ENCODE results near the gene DIP2C.

DIP2C gene

DNA sequence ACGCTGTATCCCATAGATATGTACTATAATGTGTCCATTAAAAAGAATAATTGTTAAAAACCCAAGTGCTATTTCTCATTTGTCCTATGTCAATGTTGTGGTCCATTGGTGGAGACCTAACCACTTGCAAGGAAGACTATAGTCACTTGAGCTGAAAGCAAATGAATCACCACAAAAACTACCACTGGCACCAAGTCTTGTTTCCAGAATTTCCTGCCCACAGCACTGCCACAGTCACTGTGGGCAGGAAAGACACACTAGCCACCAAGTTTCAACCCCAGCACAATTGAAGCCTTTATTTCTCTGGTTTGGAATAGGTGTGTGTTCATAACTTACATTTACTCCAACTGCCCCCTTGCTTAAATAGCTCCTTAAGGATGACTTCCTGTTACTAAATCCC is 12.4 kb downstream of the DIP2C start:
- no peak for DNase-seq

DNA sequence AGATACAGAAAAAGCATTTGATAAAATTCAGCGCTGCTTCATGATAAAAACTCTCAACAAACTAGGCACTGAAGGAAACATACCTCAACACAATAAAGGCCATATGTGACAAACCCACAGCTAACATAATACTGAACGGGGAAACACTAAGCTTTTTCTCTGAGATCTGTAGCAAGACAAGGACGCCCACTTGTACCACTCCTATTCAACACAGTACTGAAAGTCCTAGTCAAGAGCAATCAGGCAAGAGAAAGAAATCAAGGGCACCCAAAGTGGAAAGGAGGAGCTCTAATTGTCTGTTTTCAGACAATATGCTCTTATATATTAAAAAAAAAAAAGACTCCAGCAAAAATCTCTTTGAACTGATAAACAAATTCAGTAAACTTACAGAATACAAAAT is 13.3 kb downstream of the DIP2C start:
- DNase-seq = no peak

DNA sequence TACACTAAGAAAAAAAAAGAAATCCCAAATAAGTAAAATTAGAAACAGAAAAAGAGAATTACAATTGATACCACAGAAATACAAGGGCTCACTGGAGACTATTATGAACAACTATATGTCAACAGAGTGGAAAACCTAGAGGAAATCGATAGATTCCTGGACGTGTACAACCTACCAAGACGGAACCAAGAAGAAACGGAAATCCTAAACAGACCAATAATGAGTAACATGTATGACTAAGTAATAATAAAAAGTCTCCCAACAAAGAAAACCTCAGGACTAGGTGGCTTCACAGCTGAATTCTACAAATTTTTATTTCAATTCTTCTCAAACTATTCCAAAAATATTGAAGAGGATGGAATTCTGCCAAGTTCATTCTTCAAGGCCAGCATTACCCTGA is 13.9 kb downstream of the DIP2C start:
- no peak for DNase-seq

DNA sequence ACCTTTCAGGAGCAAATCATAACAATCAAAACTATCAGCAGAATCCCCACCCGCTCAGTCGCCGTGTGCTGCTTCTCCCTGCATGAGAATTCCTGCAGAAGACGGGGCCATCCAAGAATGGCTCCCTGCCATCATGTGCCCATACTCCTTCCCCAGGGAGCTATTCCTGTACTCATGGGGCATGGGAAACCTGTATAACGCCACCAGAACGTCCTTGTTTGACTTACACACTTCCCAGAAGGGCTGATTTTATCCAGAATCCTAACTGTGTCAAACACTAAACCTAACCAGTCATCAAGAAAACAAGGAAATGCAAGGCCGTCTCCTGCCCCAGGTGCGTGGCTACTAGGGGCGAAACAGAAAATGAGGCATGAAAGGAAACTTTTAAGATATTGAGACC is 16.0 kb downstream of the DIP2C start:
- DNase-seq = no peak

DNA sequence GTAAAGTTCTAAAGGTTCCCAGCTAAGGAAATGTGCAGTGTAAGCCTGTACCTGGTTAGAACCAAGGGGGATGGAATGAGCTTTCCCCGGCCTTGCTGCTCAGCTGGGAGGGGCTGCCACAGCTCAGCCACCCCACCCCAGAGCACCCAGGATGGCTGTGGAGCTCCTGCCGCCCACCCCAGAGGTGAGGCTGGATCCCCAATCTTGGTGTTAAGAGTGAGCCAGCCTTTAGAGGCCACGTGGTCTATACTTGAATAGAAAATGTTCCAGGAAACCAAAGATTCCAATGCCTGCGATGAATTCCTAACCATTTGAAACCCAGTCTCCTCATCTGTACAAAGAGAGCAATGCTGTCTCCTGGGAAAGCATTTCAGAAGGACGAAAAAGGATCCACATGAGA is 16.5 kb downstream of the DIP2C start:
- DNase-seq = no peak

DNA sequence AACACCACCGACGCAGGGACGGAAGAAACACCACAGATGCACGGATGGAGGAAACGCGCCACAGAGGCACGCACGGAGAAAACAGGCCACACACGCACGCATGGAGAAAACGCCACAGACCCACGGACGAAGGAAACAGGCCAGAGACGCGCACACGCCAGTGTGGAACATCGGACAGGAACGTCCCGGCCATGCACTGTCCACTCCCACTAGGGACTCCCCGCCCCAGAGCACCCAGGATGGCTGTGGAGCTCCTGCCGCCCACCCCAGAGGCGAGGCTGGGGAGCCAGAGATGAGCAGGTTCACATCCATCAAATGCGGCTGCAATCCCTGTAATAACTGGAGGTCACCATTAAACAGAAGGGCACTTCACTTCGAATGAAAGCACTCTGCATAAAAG is 17.3 kb downstream of the DIP2C start:
- DNase-seq = no peak

DNA sequence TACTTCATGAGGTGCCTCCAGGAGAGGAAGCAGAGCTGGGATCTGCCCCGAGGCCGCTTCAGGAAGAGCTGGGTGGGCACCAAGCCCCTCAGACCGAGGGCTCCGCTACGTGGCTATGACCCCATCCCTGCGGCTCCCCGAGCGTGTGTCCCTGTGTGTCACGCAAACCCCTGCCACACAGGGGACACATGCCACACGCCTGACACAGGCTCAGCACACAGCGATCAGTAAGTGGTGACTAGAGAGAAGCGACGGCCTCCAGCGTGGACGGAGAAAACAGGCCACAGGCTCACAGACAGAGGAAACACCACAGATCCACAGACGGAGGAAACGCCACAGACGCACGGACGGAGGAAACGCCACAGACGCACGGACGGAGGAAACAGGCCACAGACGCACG is 18.5 kb downstream of the DIP2C start:
- no peak for DNase-seq

DNA sequence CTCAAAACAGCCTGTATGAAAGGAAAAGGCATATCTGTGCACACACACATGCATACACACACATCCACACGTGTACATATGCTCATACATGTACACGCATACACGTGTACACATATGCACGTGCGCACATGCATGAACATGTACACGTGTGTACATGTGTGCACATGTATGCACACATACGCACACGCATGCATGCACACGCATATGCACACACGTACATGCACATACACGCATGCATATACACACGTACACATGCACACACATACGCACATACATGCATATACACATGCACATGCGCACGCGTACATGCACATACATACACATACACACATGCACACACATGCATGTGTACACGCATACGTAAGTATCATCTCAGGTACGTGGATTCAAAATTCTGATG is 19.4 kb downstream of the DIP2C start:
- no peak for DNase-seq

DNA sequence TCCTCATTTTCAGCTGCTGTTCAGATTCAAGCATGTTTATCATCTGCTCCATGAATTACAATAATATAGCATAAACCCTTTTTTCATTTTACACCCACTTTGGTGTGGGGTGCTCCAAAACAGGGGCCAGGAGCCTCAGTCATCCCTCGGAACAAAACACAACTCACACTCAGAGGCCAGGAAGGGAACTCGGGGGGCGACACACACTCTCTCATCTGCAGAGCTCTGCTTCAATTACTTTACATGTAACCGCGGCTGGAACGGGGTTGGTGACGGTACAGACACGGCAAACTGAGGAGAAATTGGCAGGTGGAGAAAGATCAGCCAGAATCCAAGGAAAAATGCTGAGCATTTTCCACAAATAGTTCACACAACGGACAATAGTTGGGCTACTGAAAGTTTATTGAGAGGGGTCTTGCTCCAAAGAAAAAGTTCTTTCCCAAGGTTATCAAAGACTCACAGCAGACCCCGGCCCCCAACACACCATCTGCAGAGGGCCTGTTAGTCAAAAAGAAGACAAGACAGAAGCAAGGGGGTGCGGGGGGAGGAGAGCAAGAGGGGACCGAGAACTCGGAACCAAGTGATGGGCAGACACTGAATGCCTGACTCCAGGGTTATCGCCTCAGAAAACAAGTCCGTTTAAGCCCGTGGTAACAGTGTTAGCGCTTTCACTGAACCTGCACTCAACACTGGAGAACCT is 20.5 kb downstream of the DIP2C start:
- no peak for DNase-seq

DNA sequence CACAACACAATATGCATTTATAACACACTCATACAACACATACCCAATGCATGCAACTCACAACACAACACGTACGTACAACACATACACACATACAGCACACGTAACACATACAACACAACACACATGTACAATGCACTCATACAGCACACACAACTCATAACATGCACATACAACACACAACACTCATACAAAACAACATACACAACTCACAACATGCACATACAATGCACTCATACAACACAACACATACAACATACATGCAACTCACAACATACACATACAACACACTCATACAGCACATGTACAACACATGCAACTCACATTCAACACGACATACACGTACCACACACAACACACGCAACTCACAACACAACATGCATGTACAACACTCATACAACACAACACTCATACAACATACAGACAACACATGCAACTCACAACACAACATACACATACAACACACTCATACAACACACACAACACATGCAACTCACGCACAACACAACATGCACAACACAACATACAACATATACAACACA is 21.8 kb downstream of the DIP2C start:
- DNase-seq = no peak

DNA sequence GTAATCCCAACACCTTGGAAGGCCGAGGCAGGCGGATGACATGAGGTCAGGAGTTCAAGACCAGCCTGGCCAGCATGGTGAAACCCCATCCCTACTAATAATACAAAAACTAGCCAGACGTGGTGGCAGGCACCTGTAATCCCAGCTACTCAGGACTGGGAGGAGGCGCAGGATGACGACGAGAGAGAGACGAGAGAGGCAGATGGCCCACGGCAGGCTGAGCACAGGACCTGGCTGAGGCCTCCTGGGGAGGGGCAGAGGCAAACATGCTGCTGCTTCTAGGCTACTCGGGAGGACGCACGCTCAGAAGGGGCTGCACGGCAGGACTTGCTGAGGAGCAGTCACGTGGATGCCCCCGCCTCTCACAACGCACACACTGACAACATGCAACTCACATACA is 22.4 kb downstream of the DIP2C start:
- DNase-seq = no peak

DNA sequence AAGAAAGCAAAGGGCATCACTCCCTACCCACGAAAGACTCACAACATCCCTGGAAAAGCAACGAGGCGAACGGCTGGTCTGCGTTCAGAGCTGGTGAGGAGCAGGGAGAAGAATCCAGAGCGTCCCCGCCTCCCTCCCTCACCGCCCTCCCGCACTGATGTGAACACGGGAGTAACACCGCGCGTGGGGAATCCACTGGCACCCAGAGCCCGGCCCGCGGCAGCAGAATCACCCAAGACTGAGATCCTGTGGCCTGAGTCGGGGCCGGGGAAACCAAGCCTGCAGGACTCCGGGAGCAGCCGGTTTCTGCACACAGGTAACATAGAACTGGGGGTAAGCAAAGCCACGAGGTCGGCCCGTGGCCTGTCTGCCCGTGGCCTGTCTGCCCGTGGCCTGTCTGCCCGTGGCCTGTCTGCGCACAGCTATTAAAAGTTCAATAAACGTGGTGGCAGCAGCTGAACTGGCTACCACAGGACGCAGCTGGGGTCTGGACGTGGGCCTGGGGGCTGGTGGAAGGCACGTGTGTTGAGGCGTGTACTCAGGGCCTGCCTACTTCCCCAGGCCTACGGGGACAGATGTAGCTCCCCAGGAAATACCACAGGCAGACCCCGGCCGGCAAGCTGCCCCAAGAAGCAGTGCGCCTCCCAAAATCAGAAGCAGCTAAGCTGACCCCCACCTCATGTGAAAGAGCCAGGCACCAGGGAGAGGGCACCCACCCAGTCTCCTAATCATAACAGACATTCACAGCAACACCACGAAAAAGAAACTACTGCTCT is 23.0 kb downstream of the DIP2C start:
- DNase-seq = no peak

DNA sequence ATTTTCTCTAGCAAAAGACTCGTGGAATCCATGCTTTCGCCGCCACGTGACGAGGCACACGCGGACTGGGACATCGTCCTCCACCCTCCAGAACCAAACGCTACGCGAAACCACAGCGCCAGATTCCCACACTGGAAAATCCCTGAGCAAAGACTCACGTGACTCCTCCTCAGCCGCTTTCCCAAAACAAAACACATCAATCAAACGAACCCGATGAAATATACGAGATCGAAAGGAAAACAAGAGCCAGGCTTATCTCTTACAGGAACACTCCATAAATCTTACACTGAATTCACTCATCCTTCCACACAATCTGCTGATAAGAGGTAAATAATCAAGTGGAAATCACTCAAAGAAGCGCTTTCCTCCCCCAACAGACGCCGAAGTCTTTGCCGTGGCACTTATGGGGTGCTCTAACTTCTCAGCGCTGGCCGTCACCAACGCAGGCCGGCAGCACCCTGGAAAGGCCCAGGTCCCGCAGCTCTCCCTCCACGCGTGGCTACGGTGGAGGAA is 23.8 kb downstream of the DIP2C start:
- no peak for DNase-seq

DNA sequence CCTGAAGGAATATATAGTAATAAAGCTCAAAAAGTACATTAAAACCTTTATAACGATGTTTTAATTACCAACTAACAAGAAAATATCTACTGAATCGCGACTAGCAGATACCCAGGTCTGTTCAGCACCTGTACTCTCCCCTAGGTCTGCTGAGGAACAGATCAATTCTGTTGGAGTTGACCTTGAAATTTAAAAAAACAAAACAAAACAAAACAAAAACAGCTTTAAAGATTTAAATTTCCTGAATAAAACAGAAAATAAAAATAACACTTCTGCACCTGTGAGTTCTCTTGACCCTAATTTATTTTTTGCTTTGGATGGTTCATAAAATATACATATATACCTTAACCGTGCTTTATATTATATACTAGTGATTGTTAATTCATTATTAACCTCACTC is 24.6 kb downstream of the DIP2C start:
- DNase-seq = no peak

DNA sequence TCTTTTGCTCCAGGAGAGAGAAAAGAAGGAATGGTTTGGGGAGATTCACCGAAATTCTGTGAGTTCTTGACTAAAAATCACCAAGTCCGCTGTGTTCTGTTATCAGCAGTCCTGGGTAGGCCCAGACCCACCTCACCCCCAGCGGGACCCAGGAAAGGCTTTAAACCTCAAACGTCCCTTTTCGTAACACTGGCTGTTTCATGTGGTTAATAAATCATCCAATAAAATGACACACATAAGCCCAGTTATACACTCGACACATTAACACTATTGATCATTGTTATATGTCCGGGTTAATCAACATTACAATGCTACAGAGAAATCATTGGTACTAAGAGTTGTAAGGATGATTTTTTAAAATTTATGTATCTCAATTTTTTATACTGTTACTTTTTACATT is 25.2 kb downstream of the DIP2C start:
- no peak for DNase-seq

DNA sequence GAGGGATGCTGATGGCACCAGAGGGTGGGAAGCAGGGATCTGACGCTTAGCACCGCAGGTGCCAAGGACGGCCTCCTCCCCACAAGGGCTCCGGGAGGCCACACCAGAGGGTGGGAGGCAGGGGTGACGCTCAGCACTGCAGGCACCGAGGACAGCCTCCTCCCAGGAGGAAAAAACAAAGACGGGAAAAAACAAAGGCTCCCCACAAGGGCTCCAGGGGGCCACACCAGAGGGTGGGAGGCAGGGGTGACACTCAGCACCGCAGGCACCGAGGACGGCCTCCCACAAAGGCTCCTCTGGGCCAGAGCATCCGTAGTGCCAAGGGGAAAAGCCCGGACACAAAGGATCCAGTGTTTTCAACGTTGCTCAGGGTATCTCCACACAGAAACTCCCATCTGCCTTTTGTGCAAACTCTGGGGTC is 25.6 kb downstream of the DIP2C start:
- no peak for DNase-seq

DNA sequence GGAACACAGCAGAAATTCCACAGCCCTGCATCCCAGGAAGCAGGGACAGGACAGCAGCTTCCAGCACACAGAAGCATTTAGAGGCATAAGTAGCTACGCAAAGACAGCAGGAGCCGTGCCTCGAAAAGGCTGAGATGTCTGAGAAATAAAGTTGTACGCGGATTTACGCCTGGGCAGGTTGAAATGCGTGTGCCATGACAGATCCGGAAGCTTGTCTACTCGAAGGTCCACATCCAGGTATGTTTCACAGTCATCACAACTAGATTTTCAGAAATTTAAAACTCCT is 26.1 kb downstream of the DIP2C start:
- no peak for DNase-seq

DNA sequence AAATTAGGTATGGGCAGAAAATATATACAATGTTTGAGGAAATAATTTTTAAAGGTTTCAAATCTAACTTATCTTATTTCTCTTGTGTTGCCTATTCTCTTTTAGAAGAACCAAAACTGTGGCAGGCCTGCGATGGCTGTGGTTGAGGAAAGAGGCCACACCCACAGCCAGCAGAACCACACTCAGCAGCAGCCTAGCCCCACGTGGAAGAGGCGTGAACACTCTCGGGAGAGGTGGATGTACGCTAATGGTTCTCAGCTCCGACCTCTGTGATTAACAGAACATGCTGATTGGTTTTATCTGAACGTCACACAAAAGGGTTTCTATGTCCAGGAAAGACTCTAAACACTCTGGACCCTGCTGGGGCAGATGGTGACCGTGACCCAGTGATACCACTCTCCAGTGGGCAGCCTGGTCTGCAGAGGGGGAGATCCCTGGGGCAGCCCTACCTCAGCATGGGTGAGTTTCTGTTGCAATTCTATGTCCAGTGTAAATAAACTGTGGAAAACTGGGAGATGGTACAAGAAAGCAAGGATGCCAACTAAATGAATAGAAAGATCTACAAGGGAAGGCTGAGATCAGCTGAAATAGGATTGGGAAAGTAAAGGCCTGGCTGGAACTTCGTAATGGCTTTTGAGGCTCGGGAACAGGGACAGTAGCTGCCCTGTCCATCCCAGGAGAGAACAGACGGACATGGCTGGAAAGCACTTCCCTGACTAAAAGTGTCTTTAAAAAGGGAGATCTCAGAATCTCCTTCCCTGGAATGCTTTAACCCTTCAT is 26.6 kb downstream of the DIP2C start:
- DNase-seq = no peak

DNA sequence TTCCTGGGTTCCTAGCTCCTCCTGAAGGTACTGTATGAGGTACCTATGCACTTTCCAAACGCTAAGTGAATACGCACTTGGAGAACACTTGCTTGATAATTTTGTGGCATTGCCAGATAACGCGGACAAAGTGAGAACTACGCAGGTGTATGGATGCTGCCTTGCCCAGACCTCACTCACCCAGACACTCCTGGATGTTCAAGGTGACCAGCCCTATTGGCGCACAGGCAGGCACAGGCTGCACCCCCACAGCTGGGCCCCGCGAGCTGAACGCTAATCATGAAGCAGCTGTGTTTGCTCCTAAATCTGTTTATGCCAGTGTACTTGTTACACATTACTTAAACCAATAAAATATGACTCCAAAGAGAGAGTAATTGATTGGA is 27.3 kb downstream of the DIP2C start:
- no peak for DNase-seq

DNA sequence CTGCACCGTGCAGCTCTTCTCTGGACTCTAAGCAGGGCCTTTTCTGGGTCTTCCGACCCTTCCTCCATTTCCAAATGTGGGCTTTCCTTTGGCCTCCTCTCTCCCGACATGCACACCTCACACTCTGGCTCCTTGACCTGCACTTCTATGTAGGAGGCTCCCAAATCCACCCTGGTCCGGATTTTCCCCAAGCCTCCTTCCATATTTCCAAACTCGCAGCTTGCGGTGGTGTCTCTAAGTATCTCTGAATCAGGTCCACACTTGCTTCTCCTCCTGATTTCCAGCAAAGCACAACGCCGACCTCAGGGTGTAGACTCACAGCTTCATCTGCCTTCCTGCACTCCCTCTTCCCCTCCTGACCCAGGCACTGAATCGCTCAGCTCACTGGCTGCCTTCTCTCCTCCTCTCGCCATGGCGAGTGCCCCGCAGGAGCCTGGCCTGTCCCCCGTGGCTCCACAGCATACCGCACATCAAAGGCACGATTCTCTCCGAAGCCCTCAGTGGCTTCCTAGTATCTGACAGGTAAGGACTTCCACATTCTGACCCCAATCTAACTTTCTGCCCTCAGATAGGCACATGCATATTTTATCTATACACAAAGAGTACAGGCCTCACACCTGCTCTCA is 27.8 kb downstream of the DIP2C start:
- no peak for DNase-seq

DNA sequence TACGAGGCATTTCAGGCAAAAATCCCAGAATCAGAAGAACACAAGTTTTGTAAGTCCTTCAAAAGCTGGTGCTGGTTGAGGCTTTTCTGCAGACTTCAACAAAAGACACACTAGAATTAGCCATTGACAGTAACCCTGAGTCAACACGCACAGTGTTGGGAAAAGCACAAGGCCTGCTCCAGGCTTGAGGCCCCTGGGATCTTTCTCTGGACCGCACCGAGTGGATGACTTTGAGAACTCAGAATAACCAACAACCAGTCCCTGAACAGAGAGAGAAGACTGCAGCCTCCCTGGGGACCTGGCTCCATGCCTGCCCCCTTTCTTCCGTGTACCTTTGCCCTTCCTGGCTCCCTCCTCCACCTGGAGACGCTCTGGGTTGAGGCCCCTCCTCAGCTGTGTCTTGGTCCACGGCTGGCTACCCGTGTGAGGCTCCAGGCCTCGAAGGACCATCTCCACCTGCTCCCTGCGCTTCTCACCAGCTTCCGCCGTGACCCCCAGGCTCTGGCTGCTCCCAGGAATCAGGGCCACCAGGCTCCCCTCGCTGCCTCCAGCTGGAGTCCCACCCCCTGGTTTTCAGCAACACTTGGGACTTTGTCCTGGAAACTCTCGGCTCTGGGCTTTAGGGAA is 28.4 kb downstream of the DIP2C start:
- no peak for DNase-seq

DNA sequence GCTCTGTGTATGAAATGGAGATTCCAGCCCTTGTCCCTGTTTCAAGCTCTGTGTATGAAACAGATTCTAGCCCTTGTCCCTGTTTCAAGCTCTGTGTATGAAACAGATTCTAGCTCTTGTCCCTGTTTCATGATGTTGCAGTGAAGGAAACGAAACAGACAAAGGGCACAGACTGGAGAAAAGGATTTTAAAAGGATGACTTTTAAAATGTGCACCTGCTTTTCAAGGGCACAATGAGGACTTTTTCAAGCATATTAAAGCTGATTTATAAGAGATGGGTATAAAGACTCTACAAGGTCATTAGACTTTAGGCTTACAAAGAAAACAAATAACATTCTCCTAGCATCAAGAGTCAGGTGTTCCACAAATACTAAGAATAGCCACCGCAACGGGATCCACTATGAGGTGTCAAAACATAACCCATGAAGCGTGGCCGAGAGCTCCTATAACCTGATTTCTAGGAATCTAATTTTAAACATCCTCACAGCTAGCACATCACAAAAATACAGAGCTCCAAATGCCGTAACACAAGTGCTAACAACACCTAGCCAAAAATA is 29.0 kb downstream of the DIP2C start:
- no peak for DNase-seq
